HL-60/S4 treated with retinoic acid at 250 ng/mL for 4 days and 3 days (cell line): ENCODE measurements around the gene PDE10A.

Source experiments
- in situ Hi-C: fragments of 300-500 bp; cut with MboI; formaldehyde crosslinking; loops from 2 replicates; pipeline ENCODE4 v1.7.0; 2022; ENCODE audit warnings: low sequenced_read_pairs

The PDE10A gene

GRCh38 chr6:165656581-165657324 lies 6.3 kb downstream of the PDE10A start:
- in situ Hi-C loops, result no loop called here

DNA sequence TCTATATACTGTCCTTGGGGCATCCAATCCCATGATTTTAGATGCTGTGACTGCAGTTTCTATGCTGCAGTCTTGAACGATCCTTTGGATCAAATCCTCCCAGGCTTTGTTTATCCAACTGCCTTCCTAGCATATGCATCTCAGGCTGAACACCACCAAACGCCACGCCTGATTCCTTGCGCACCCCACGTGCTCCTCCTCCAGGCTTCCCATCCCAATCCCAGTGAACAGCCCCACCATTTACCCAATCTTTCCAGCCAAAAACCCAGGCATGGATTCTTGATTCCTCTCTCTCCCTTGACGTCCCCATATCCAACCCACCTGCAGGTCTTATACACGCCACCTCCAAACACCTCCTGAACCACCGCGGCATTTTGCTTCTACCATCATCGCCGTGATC lies 7.8 kb downstream of the PDE10A start:
- in situ Hi-C loops, result no loop called here

DNA sequence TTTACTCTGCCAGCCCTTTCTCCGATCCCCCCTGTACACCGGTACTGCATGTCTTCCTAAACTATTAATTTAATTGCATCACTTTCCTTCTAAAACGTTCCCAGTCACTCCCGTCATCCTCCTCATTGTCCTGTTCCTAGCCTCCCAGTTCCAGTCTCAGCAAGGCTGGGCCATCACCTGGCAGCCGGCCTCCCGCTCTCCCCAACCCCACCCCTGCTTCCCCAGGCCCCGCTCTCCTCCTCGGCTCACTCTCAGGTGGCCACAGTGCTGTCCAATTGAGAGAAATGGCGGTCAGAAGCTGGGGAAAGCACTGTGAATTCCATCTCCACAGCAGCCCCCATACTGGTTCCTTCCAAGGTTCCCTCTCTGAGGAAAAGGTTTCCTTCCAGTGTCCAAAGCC lies 8.9 kb downstream of the PDE10A start:
- in situ Hi-C loops, result no loop called here

GRCh38 chr6:165653607-165654006 lies 9.4 kb downstream of the PDE10A start:
- in situ Hi-C loops, result no loop called here

DNA sequence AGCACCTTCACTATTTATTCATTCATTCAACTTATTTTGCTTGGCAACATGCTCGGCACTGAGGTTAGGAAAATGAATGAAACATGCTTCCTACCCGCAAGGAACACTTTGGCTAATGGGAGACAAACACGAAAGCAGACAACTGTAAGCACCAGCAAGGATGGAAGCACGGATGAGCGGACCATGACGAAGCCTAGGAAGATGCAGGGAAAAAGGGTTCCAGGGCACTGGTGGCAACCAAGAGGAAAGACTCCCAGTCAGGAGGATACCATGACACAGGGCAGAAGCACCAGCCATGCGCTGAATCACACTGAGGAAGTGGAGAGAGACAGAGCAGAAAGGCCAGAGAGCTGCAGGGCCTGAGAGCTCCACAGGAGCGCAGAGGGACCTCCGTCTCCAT lies 9.8 kb downstream of the PDE10A start:
- in situ Hi-C loops, result no loop called here

- in situ Hi-C loops, result no loop called here
Observed at GRCh38 chr6:165652766-165653165, 10.3 kb downstream of the PDE10A start.

GRCh38 chr6:165649166-165650137 lies 13.6 kb downstream of the PDE10A start:
- in situ Hi-C loops, result no loop called here

DNA sequence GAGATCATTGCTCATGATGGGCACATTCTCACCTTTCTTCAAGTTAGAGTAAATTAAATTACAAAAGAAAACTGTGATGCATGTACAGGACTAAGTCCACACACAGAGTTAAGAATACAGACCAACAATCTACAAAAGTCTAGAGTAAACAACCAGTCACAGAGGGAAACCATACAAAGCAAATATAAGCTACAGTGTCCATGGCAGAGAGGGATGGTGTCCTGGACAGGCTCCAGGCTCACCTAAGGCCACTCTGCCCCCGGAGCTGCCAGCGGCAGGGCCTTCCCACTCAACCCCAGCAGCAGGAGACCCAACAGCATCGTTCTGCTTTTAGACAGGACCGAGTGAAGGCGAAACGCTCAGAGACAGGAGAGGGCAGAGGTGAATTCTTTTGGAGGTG lies 16.0 kb downstream of the PDE10A start:
- in situ Hi-C loops, result no loop called here

DNA sequence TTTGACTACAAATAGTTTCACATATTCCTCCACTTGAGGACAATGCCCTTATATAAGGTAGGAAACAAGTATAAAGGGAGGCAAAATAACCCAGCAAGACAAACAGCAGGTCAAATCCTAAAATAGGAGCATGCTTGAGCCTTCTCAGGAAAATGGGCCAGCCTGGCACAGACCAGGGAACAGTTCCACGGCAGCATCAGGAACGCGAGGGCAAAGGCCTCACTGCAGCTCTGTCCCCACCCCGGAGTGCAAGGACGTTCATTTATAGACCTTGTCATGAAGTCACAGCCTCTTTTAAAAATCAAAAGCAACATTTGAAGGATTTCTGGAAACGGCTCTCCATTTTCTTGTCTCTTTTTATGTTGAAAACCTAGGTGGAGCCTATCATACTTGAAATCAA lies 17.1 kb downstream of the PDE10A start:
- in situ Hi-C loops, result no loop called here

GRCh38 chr6:165644586-165645266 lies 18.3 kb downstream of the PDE10A start:
- in situ Hi-C loops, result no loop called here

DNA sequence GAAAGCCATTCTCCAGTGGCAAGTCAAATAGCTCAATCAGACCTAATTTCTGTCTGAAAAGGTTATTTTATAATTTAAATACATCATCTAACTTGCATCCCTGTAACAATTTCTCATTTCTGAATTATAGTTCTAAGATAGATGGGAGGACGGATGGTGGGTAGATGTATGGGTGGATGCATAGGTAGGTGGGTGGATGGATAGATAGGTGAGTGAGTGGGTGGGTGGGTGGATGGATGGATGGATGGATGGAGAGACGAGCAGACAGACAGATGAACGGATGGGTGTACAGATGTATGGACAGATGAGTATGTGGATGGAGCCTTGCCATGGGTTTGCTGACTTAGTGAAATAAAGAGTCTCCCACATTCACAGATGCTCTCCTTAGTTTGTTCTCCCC lies 20.0 kb downstream of the PDE10A start:
- in situ Hi-C loops, result no loop called here

GRCh38 chr6:165641672-165642156 lies 21.3 kb downstream of the PDE10A start:
- in situ Hi-C loops, result no loop called here

DNA sequence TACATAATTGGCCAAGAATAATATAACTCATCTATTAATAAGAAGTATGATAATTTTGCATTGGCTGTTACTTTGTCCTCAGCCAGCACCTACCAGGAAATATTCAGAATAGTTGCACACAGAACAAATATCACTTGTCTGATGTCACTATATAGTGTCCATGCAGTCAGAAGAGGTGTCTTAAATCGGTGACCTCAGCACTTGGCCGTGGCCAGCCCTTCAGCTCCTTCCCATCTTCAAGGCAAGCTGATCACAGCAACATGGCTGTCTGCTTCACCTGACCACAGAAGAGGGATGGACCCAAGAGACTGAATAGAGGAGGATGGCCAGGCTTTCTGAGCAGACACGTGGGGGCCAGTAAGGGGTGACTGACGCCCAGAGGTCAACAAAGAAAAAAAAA lies 22.2 kb downstream of the PDE10A start:
- in situ Hi-C loops, result no loop called here

DNA sequence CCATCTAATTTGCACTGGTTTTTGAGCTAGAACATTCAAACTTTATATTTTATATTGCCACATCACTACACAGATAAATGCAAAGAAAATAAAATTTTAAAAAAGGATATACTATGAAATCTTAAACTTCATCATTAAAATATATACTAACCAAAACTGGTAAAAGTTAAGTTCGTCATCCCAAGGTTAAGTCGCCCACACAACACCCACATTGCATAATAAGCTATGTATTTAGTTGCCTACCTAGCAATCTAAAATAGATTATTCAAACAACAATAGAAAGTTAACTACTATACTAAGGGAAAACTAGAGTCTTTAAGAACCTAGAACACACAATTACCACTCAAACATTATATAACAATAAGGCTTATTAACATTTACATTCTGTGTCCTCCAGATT lies 24.5 kb downstream of the PDE10A start:
- in situ Hi-C loops, result no loop called here

DNA sequence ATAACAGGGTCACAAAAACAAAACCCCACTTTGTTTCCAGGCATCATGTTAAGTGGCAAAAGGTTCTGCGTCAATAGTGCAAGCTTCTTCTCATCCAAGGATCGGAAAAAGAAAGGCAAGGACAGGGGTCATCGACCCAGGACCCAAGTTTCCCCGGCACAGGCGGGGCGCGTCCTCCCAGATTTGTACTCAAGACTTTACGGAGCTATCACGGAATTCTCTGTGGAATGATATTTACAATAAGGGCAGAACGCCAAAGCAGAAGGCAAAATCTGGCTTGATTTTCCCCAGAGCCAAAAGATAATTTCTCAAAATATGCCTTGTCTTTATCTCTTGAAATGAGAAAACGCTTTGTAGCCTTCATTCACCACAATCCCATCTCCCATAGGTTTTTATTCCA lies 25.5 kb downstream of the PDE10A start:
- in situ Hi-C loops, result no loop called here

DNA sequence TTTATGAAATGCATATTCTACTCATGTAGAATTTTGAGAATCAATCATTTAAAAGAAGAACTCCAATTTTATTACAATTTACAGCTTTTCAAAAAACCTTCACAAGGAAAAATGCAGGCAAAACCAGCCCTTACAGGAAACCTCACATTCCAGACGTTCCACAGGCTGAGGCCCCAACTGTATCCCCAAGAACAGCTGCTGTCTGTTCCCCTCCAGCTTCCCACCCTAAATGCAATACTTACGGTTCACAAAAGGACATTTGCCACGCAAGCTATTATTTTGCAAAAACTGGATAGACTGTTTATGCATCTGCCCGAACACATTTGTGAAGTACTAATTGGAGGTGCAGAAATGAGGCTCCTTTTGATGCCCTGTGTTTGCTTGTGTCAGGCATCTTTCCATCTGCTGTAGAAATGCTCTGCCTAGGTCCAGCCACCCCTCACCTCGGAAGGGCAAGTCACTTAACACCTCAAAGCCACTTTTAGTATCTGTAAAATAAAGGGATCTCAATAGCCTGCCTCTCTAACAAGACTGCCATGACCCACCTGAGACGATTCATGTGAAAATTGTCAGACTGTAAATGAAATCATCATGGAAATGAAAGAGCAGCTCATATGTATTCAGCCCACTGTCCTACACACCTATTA lies 26.5 kb downstream of the PDE10A start:
- in situ Hi-C loops, result no loop called here

DNA sequence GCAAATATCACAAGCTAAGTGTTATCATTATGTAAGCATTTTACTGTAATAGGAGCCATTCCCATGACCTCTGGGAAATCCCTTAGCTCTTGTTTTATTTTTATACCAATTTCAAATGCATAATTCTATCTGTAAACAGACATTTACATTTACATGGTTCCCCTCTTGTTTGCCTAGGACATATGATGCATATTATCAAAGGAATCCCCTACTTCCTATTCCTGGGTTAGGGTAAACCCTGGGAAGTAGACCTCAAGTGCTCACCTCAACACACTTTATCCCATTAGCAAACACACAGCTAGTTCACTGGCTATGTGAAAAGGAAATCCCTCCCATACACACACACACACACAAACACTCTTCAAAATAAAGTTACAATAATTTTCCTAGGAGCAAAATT lies 27.1 kb downstream of the PDE10A start:
- in situ Hi-C loops, result no loop called here

- in situ Hi-C loops, result no loop called here
Observed at GRCh38 chr6:165634101-165634880, 28.8 kb downstream of the PDE10A start.

DNA sequence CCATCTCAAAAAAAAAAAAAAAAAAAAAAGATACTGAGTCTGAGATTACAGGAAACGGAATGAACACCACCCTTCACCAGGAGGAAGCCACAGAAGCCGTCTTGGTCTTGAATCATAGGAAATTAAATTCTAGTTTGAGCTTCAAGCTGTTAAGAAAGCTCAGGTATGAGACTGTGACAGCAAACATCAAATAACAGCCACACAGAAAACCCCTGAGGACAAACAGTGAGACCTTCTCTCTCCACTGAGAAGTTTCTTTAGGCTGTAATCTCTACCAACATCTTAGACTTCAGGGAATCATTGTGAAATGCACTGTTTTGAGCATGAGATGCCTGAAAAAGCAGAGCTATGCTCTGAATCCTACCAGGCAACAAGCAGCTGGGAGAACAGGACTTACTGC lies 30.8 kb downstream of the PDE10A start:
- in situ Hi-C loops, result no loop called here

DNA sequence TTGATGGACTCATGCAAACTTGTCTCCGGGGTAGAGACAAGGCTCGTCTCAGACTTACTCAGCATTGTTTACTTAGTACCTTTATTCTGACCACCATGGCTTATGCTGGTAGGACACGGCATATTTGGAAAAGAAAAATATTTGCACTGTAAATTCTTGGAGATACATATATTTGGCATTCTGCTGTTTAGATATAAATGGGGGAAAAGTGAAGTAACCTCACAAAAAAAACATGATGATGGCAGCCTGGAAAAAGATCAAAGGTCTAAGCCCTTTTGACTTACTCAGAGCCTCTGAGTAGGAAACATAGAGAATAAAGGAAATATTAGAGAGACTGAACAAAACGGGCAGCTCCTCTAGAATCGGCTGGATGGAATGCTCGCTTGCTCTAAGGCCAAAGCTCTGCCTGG lies 32.5 kb downstream of the PDE10A start:
- in situ Hi-C loops, result no loop called here
